Esophagus squamous epithelium (tissue), 4 donors: ENCODE data around the gene KCNH3.

Source experiments
- CTCF ChIP-seq, 6 experiments: fragments of 450-650 bp in 4 of 6; fragments of 200-600 bp in 2 of 6; sonication (generic) in 2 of 6; IDR thresholded peaks; one replicate each; pipeline ENCODE4 v1.5.1; 2016 to 2019; ENCODE audit warnings: antibody characterized with exemption in 6 of 6, mild to moderate bottlenecking in 4 of 6, moderate library complexity in 4 of 6
- POLR2A ChIP-seq, 4 donors: fragments of 450-650 bp; IDR thresholded peaks; one replicate each; pipeline ENCODE4 v1.6.1; 2017; ENCODE audit warnings: antibody characterized with exemption in 4 of 4, mild to moderate bottlenecking in 4 of 4, moderate library complexity in 3 of 4

GRCh38 chr12:49577589-49578315, 38.9 kb downstream of the KCNH3 start:
- TF ChIP-seq CTCF (IDR thresholded peaks at IDR 0.05) (no peak), POLR2A (IDR thresholded peaks at IDR 0.05) (no peak)
